A549 treated with AZD9567 at 1 μM for 4 hours (cell line): ENCODE data around the gene SLPI. TPM values are rescaled to one million over a fixed set of nuclear protein-coding genes. Genes with fewer than 3 reads are reported as not detected.

Source experiments
- total RNA-seq: library from RNA; stranded (reverse); fragments of 200-300 nt; extraction: Qiagen RNA extraction; gene quantifications from 5 replicates; pipeline ENCODE4 v1.2.3, GENCODE V29; 2022; ENCODE audit not compliant: insufficient read depth

SLPI gene, protein sequence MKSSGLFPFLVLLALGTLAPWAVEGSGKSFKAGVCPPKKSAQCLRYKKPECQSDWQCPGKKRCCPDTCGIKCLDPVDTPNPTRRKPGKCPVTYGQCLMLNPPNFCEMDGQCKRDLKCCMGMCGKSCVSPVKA
- total RNA-seq, result 8.8 to 15.1 TPM (median 14.7 TPM) in 5 replicates

DNA sequence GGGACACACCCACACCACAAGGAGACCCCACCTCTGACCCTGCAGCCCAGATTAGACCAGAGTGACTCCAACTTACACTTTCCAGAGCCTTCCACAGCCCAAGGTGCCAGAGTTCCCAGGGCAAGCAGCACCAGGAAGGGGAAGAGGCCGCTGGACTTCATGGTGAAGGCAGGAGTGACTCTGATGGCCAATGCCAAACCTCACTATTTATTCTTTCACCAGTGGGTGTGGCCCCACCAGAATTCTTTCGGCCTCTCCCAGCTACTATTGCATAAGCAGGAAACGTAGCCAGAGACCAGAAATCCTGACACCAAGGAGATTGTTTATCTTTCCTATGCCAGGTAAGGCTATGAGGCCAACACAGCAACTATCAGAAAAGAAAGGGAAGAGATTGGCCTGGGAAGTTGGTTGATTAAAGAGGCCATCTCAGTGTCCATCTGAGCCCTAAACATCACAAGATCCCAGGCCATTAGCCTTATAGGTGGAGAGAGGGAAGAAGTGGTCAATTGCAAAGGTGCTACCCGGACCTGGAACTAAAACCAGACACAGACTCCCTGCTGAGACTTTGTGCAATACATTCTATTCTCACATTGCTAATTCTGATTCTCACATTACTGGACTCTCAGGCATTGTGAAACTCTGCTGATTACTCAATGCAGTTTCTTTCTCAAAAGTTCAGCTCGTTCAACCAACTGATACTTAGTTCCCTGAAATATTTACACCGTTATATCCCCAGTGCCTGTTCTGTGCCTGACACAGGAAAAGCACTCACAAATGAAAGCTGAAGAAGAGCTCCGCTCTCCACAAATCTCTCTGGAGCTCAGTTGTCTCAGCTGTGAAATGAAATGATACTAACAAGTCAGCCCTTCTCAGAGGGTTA is at the start of gene SLPI:
SLPI (minus strand) TSS at position 182 of the 880 bp plus-strand sequence; CDS start at position 161, 21 bp downstream.

DNA sequence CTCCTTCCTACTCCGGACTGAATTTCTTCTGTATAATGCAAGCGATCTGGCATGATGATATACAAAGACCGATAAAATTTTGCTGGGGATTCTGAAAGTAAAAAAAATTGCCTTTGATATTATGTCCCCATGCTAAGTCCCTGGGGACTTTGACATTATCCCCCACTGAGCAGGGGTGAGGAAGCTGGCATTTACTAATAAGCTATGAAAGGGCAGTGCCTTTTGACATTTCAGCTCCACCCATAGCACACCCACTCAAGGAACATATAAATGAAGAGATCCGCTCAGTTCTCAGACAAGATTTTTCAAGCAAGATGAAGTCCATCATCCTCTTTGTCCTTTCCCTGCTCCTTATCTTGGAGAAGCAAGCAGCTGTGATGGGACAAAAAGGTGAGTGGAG is 33.3 kb downstream of the SLPI start, which contains the start of gene SEMG2:
SEMG2 (plus strand) TSS at position 298 of the 400 bp plus-strand sequence; CDS start at position 315, 17 bp downstream.

DNA sequence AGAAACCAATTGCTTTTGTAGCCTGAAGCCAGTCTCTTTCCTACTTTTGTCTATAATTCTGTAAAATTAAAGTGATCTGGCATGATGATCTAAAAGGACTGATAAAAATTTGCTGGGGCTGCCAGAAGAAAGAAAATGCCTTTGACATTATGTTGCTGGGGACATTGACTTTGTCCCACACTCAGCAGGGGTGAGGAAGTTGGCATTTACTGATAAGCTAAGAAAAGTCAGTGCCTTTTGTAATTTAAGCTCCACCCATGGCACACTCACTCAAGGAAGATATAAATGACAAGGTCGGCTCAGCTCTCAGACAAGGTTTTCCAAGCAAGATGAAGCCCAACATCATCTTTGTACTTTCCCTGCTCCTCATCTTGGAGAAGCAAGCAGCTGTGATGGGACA is 47.6 kb downstream of the SLPI start, which contains the start of gene SEMG1:
SEMG1 (plus strand) TSS at position 309 of the 400 bp plus-strand sequence; CDS start at position 330, 21 bp downstream.

Other genes starting within 250 kb of the SLPI start
- 0.01 TPM in 1 of 5 replicates, not detected in the others for gene KCNS1, start 153.4 kb downstream of the SLPI start, total RNA-seq
- gene WFDC5, start 139.4 kb downstream of the SLPI start, total RNA-seq, result not detected in 5 replicates
- gene WFDC12, start 130.1 kb downstream of the SLPI start, total RNA-seq, result not detected in 5 replicates
- gene PI3, start 79.7 kb downstream of the SLPI start, total RNA-seq, result 1.8 to 3.8 TPM (median 2.3 TPM) in 4 of 5 replicates, not detected in the other
- not detected in 5 replicates for gene SEMG1, start 47.5 kb downstream of the SLPI start, total RNA-seq
- gene SEMG2, start 33.2 kb downstream of the SLPI start, total RNA-seq, result not detected in 5 replicates
- gene RBPJL, start 52.3 kb upstream of the SLPI start, total RNA-seq, result not detected in 5 replicates
- gene MATN4, start 53.7 kb upstream of the SLPI start, total RNA-seq, result 0.12 to 0.21 TPM (median 0.14 TPM) in 4 of 5 replicates, not detected in the other
- gene SDC4, start 93.9 kb upstream of the SLPI start, total RNA-seq, result 94.1 to 126 TPM (median 107 TPM) in 5 replicates
- gene SYS1, start 108.6 kb upstream of the SLPI start, total RNA-seq, result 29.3 to 33.6 TPM (median 30.5 TPM) in 5 replicates
- gene TP53TG5, start 123.8 kb upstream of the SLPI start, total RNA-seq, result not detected in 5 replicates
- 17.7 to 23.7 TPM (median 22.0 TPM) in 5 replicates for gene DBNDD2, start 153.7 kb upstream of the SLPI start, total RNA-seq
- gene PIGT, start 161.6 kb upstream of the SLPI start, total RNA-seq, result 94.3 to 119 TPM (median 99.0 TPM) in 5 replicates
- gene WFDC2, start 215.2 kb upstream of the SLPI start, total RNA-seq, result 0.71 TPM in 1 of 5 replicates, not detected in the others